DOHH2 (cell line): ENCODE data around the gene PPARD.

Source experiments
- H3F3A ChIP-seq: fragments of 200-600 bp; sonication (generic), shearing (Covaris generic); 2 replicates; pipeline ENCODE4 v1.6.0; 2016; ENCODE audit warnings: antibody characterized with exemption, mild to moderate bottlenecking; ENCODE audit not compliant: control insufficient read depth, insufficient read depth
- H3K27ac ChIP-seq: fragments of 200-600 bp; sonication (generic); 2 replicates; pipeline ENCODE4 v1.5.1; 2014; ENCODE audit warnings: low read depth, mild to moderate bottlenecking, low read length, moderate library complexity
- H3K27me3 ChIP-seq: fragments of 200-600 bp; sonication (generic); 2 replicates; pipeline ENCODE4 v1.6.1; 2014; ENCODE audit warnings: mild to moderate bottlenecking, low read length, mixed read lengths; ENCODE audit not compliant: control insufficient read depth
- H3K36me3 ChIP-seq: fragments of 200-600 bp; sonication (generic); 2 replicates; pipeline ENCODE4 v1.6.1; 2014; ENCODE audit warnings: mild to moderate bottlenecking, low read length, moderate library complexity, mixed read lengths; ENCODE audit not compliant: control insufficient read depth
- H3K4me1 ChIP-seq: fragments of 200-600 bp; sonication (generic); 2 replicates; pipeline ENCODE4 v1.6.1; 2014; ENCODE audit warnings: mild to moderate bottlenecking, low read length, mixed read lengths; ENCODE audit not compliant: control insufficient read depth
- H3K4me2 ChIP-seq: fragments of 200-600 bp; sonication (generic); 2 replicates; pipeline ENCODE4 v1.6.0; 2014; ENCODE audit warnings: mild to moderate bottlenecking, low read length, moderate library complexity
- H3K4me3 ChIP-seq: fragments of 200-600 bp; sonication (generic); 2 replicates; pipeline ENCODE4 v1.5.1; 2014; ENCODE audit warnings: mild to moderate bottlenecking, low read length, mixed read lengths
- H3K79me2 ChIP-seq: fragments of 200-600 bp; sonication (generic); 2 replicates; pipeline ENCODE4 v1.6.1; 2014; ENCODE audit warnings: mild to moderate bottlenecking, low read length, mixed read lengths; ENCODE audit not compliant: control insufficient read depth
- H3K9me2 ChIP-seq: fragments of 200-600 bp; sonication (generic); replicated peaks from 2 replicates; pipeline ENCODE4 v1.6.1; 2014; ENCODE audit warnings: mild to moderate bottlenecking, low read length, mixed read lengths; ENCODE audit not compliant: control insufficient read depth
- H3K9me3 ChIP-seq: fragments of 200-600 bp; sonication (generic); 2 replicates; pipeline ENCODE4 v1.6.1; 2014; ENCODE audit warnings: antibody characterized with exemption, low read length, mixed read lengths; ENCODE audit not compliant: control insufficient read depth, insufficient read depth
- H4K20me1 ChIP-seq: fragments of 200-600 bp; sonication (generic); 2 replicates; pipeline ENCODE4 v1.6.0; 2014; ENCODE audit warnings: low read depth, mild to moderate bottlenecking, antibody characterized with exemption, low read length, moderate library complexity; ENCODE audit not compliant: control insufficient read depth, insufficient read depth
- CTCF ChIP-seq: fragments of 200-600 bp; sonication (generic); IDR thresholded peaks from one replicate; pipeline ENCODE4 v1.5.1; 2014; ENCODE audit warnings: antibody characterized with exemption, mild to moderate bottlenecking, low read depth, low read length; ENCODE audit not compliant: poor library complexity, severe bottlenecking
- EZH2phosphoT487 ChIP-seq: fragments of 200-600 bp; sonication (generic); IDR thresholded peaks from 2 replicates; pipeline ENCODE4 v1.6.1; 2017; ENCODE audit warnings: borderline replicate concordance, mild to moderate bottlenecking, antibody characterized with exemption, low read length, moderate library complexity, mixed read lengths

The PPARD gene

GRCh38 chr6:35406711-35407485 lies 64.5 kb downstream of the PPARD start:
- Histone ChIP-seq H3K79me2 (no peaks in the 10 kb centered on the region), H3K27me3 (no peaks in the 10 kb centered on the region), H3K4me3 (no peak overlapping the region), H3K9me3 (no peaks in the 10 kb centered on the region), H3F3A (peaks cover 6% of the 10 kb centered on the region; the same call in 1 of the 2 replicates), H3K4me2 (no peak overlapping the region), H4K20me1 (no peaks in the 10 kb centered on the region; the same call in 1 of the 2 replicates), H3K36me3 (peaks cover 6% of the 10 kb centered on the region), H3K4me1 (peaks cover 21% of the 10 kb centered on the region), H3K27ac (no peak overlapping the region), H3K9me2 (no peaks in the 10 kb centered on the region)
- TF ChIP-seq EZH2phosphoT487 (no peak), CTCF (no peak)

GRCh38 chr6:35409245-35409644 lies 66.9 kb downstream of the PPARD start:
- H4K20me1 ChIP-seq, result no peaks in the 10 kb centered on the region; the same call in 1 of the 2 replicates
- H3K36me3 ChIP-seq, result peaks cover 9% of the 10 kb centered on the region
- H3K27ac ChIP-seq, result no peak overlapping the region
- peaks cover 6% of the 10 kb centered on the region; the same call in 1 of the 2 replicates for H3F3A ChIP-seq
- no peak for TF ChIP-seq EZH2phosphoT487
- TF ChIP-seq CTCF, result no peak
- no peaks in the 10 kb centered on the region for H3K27me3 ChIP-seq
- H3K4me2 ChIP-seq, result no peak overlapping the region
- H3K79me2 ChIP-seq, result no peaks in the 10 kb centered on the region
- H3K9me2 ChIP-seq, result no peaks in the 10 kb centered on the region
- no peak overlapping the region for H3K4me3 ChIP-seq
- no peaks in the 10 kb centered on the region for H3K9me3 ChIP-seq
- peaks cover 21% of the 10 kb centered on the region for H3K4me1 ChIP-seq

GRCh38 chr6:35410131-35410530 lies 67.8 kb downstream of the PPARD start:
- no peaks in the 10 kb centered on the region for H3K9me3 ChIP-seq
- H4K20me1 ChIP-seq, result no peaks in the 10 kb centered on the region; the same call in 1 of the 2 replicates
- H3K4me2 ChIP-seq, result no peak overlapping the region
- TF ChIP-seq EZH2phosphoT487 (no peak), CTCF (no peak)
- H3F3A ChIP-seq, result peaks cover 6% of the 10 kb centered on the region
- peaks cover 24% of the 10 kb centered on the region for H3K4me1 ChIP-seq
- no peaks in the 10 kb centered on the region for H3K27me3 ChIP-seq
- H3K27ac ChIP-seq, result no peak overlapping the region
- H3K79me2 ChIP-seq, result no peaks in the 10 kb centered on the region
- H3K4me3 ChIP-seq, result no peak overlapping the region
- H3K36me3 ChIP-seq, result peaks cover 9% of the 10 kb centered on the region
- H3K9me2 ChIP-seq, result no peaks in the 10 kb centered on the region
